ENCODE measurements around the gene AAK1. TPM values are rescaled to one million over a fixed set of nuclear protein-coding genes. Genes with fewer than 3 reads are reported as not detected.
"Not testable (repeated sequence)": the region's sequence is repeated elsewhere in the genome, so short reads cannot be mapped to it uniquely, and the experiment has no call there.

Gene AAK1
- total RNA-seq, 1 donor from 2014 or later, result 43.4 TPM

- Mint-ChIP-seq H3K27ac (no peak overlapping the region), H3K36me3 (ENCODE audit: insufficient read depth) (peaks cover 5% of the 10 kb centered on the region), H3K27me3 (no peaks in the 10 kb centered on the region), H3K4me1 (ENCODE audit: low read depth) (no peaks in the 10 kb centered on the region), H3K9me3 (ENCODE audit: low read depth) (no peaks in the 10 kb centered on the region), H3K4me3 (ENCODE audit: low read depth) (no peak overlapping the region)
- TF ChIP-seq CTCF (IDR thresholded peaks at IDR 0.05; ENCODE audit: unreplicated experiment), result no peak
- no peak for DNase-seq (ENCODE audit: low spot score, unreplicated experiment)
Observed at GRCh38 chr2:69624131-69624530, 19.4 kb downstream of the AAK1 start.

GRCh38 chr2:69623236-69623635, 20.3 kb downstream of the AAK1 start:
- no peak overlapping the region for H3K4me3 Mint-ChIP-seq (ENCODE audit: low read depth)
- no peaks in the 10 kb centered on the region for H3K4me1 Mint-ChIP-seq (ENCODE audit: low read depth)
- peaks cover 5% of the 10 kb centered on the region for H3K36me3 Mint-ChIP-seq (ENCODE audit: insufficient read depth)
- no peak overlapping the region for H3K27ac Mint-ChIP-seq
- H3K9me3 Mint-ChIP-seq (ENCODE audit: low read depth), result no peaks in the 10 kb centered on the region
- no peak for TF ChIP-seq CTCF (IDR thresholded peaks at IDR 0.05; ENCODE audit: unreplicated experiment)
- H3K27me3 Mint-ChIP-seq, result no peaks in the 10 kb centered on the region
- no peak for DNase-seq (ENCODE audit: low spot score, unreplicated experiment)

- H3K4me1 Mint-ChIP-seq (ENCODE audit: low read depth); H3K9me3 Mint-ChIP-seq (ENCODE audit: low read depth); H3K27ac Mint-ChIP-seq; DNase-seq (ENCODE audit: low spot score, unreplicated experiment); H3K36me3 Mint-ChIP-seq (ENCODE audit: insufficient read depth); H3K4me3 Mint-ChIP-seq (ENCODE audit: low read depth); H3K27me3 Mint-ChIP-seq: not testable (repeated sequence)
Observed at GRCh38 chr2:69622805-69623204, 20.7 kb downstream of the AAK1 start.

- DNase-seq (ENCODE audit: low spot score, unreplicated experiment), result not testable (repeated sequence)
Observed at GRCh38 chr2:69622017-69622540, 21.5 kb downstream of the AAK1 start.

GRCh38 chr2:69621440-69621839, 22.1 kb downstream of the AAK1 start:
- Mint-ChIP-seq H3K27ac (no peak overlapping the region), H3K4me3 (ENCODE audit: low read depth) (no peak overlapping the region), H3K9me3 (ENCODE audit: low read depth) (no peaks in the 10 kb centered on the region), H3K4me1 (ENCODE audit: low read depth) (peaks cover 6% of the 10 kb centered on the region), H3K36me3 (ENCODE audit: insufficient read depth) (peaks cover 5% of the 10 kb centered on the region), H3K27me3 (no peaks in the 10 kb centered on the region)
- no peak for DNase-seq (ENCODE audit: low spot score, unreplicated experiment)
- TF ChIP-seq CTCF (IDR thresholded peaks at IDR 0.05; ENCODE audit: unreplicated experiment), result no peak

More at GRCh38 chr2:69622017-69622540, 21.5 kb downstream of the AAK1 start:
- H3K4me1 Mint-ChIP-seq (ENCODE audit: low read depth); H3K9me3 Mint-ChIP-seq (ENCODE audit: low read depth); H3K27ac Mint-ChIP-seq; H3K4me3 Mint-ChIP-seq (ENCODE audit: low read depth); H3K36me3 Mint-ChIP-seq (ENCODE audit: insufficient read depth); H3K27me3 Mint-ChIP-seq: not testable (repeated sequence)

GRCh38 chr2:69620870-69621269, 22.7 kb downstream of the AAK1 start:
- Mint-ChIP-seq H3K9me3 (ENCODE audit: low read depth) (no peaks in the 10 kb centered on the region), H3K36me3 (ENCODE audit: insufficient read depth) (peaks cover 5% of the 10 kb centered on the region), H3K27ac (no peak overlapping the region), H3K4me1 (ENCODE audit: low read depth) (peaks cover 6% of the 10 kb centered on the region), H3K27me3 (no peaks in the 10 kb centered on the region), H3K4me3 (ENCODE audit: low read depth) (no peak overlapping the region)
- TF ChIP-seq CTCF (IDR thresholded peaks at IDR 0.05; ENCODE audit: unreplicated experiment), result no peak
- DNase-seq (ENCODE audit: low spot score, unreplicated experiment), result no peak
